AG08395 (cell line): ENCODE data around the gene COL25A1.

Source experiments
- DNase-seq: peaks from one replicate; pipeline ENCODE4 v3.0.0; 2012; ENCODE audit warnings: mixed read lengths, low spot score

The COL25A1 gene

DNA sequence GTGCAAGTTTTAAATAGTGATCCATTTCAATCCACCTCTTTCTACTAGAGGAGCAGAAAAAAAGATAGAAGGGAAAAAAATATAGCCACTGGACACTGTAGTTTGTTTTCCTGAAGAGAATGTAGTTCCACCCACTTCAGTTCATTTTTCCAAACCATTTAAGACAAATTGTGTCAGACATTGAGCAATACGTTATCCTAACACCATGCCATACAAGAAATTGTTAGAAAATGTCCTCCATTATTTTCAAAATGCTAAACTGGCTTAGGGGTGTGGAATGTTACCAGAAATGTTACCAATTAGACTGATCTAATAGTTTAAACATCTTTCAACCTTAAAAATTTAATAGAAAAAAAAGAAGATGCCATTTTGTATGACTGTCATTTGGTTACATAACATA lies 491.0 kb downstream of the COL25A1 start:
- DNase-seq = no peak

DNA sequence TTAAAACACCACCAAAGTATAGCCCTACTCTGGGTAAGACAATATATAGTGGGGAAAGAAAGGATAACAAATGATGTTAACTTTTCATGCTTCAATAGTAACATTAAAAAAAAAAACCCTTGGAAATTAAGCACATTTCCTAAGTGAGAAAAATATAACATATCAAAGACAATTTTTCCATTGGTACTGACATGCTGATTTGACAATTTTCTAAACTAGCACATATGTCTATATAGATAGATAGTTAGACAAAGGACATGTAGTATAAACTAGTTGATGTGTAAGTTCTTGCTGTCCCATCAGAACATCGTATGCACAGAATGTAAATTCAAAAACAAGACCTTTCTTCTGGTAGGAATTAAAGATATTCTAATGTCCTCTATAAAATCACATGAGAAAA lies 492.4 kb downstream of the COL25A1 start:
- DNase-seq = no peak

DNA sequence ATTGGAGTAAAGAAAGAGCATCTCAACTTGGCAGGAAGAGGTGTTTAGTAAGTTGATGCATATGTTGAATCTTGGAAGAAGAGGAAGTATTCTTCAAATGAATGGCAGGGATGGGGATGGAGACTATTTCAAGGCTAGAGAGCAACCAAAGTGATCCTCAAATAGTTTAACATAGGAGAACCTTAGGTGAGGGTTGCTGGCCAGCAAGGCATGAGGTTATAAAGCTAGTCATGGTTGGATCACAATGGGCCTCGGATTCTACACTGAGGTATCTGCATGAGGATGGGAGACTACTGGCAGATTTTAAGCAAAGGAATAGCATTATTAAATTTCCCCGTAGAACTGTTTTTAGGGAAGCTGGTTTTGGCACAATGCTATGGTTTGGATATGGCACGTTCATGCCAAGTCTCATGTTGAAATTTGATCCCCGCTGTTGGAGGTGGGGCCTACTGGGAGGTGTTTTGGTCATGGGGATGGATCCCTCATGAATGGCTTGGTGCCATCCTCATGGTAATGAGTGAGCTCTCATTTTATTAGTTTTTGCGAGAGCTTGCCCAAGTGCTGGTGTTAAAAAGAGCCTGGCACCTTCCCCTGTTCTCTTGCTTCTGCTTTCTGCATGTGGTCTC lies 497.7 kb downstream of the COL25A1 start:
- no peak for DNase-seq

DNA sequence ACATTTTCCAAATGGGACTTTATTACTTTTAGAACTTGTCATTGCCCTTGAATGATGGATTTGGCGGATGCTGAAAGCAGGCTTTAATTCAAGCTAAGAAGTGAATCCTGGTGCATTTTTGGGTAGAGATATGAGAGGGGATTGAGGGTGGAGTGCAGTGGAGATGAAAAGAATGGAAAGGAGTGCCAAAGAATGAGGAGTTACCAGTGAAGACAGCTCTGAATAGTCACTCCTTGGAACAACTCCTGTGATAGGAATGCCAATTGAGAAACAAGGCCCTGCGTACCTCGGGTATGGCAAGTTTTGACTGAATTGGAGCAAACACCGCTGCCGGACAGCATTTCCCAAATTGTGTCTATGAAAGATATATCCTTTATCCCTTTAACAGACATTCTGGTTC lies 503.2 kb downstream of the COL25A1 start:
- DNase-seq = no peak

DNA sequence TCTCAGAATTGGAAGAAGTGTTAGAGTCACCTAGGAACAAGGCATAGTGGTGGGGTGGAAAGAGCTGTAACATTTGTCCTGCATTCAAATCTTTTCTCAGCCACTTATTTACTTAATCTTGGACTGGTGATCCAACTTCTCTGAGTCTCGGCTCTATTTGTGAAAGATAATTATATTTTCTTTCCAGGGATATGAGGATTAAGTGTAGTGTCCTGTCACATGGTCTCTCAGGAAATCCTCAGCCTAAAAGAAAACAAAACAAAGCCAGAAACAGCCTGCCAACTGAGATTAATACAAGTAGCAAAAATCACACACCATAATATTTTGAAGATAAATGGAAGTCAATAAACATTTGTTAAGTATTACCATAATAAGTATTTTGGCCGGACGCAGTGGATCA lies 506.3 kb downstream of the COL25A1 start:
- DNase-seq = no peak

DNA sequence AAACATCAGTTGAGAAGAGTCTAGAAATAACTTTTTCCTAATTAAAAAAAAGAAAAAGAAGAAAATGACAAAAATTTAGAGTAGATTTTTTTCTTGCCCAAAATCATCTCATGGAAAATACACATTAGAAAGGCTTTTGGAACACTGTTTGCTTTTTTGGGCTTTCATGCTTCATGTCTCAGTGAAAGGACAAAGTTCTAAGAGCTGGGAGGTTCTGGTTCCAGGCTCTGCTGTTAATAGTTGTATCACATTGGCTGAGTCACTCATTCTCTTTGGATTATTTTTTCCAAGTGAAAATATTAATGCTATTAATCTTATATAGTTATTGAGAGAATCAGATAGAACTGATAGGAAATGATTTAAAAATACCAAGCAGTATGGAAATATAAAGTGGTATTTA lies 506.7 kb downstream of the COL25A1 start:
- DNase-seq = no peak

DNA sequence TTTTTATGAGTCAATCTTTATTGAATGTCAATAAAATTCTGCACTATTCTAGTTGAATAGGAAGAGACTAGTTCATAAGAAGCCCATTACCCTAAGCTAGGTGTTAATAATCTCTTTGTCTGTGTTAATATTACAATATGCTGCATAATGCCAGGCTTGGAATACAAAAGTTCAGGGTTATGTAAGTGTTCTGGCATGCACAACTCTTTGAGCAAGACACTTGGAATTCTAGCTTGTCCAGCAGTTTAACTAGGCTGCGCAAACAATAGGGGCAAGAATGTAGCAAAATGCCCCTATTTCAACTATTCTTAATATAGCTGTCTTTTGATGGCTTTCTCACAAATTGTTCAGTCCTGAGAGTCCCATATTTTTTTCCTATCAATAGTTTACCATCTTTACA lies 508.3 kb downstream of the COL25A1 start:
- peak; percentile 28 for DNase-seq

DNA sequence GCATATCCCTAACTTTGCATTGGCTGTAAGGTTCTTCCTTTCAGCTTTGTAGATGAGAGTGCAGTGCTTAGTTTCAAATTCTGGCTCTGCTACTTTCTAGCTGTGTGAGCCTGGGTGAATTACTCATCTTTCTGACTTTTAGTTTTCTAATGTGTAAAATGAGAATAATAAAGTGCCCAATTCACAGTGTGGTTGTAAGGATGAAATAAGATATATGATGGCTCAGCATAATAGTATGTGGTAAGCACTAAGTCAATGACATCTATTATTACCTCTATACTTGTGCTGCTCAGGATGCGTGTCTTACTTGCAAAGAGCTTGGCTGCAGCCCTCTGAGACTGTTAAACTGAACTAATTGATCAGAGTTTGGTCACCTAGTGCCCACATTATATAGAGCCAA lies 509.0 kb downstream of the COL25A1 start:
- no peak for DNase-seq

DNA sequence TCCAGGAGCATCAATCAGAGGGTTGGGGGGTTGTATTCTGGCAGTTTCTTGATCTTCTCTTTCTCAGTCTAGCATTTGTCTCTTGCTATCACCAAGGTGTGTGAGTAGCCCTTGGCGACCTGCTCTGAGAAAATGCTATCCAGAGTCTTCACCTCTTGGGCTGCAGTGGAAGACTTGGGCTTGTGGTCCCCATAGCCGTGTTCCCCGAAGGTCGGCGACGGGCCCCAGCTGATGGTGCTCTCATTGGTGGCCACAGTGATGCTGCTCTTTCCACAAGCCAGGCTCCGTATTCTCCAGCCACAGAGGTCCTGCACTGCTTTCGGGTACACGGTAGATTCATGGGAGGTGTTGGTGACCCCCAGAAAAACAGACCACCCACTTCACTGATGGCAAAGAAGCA lies 513.7 kb downstream of the COL25A1 start:
- DNase-seq = no peak

DNA sequence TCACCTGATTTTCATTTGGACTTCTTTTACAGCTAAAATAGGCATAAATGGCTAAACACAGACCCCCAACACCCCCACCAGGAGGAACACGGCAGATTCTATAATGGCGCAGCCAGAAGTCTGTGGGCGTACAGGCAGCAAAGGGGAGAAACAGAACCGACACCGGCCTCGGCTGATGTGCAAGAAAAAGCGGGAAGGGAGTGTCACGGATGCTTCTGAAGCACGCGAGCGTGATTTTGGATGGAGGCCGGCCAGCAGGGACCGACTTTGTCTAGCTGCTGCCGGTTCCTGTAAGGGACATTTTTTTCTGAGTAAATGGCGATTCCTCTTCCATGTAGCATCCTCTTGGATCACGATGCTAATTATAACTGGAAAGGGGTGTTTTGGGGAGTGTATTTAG lies 514.7 kb downstream of the COL25A1 start:
- DNase-seq = no peak

DNA sequence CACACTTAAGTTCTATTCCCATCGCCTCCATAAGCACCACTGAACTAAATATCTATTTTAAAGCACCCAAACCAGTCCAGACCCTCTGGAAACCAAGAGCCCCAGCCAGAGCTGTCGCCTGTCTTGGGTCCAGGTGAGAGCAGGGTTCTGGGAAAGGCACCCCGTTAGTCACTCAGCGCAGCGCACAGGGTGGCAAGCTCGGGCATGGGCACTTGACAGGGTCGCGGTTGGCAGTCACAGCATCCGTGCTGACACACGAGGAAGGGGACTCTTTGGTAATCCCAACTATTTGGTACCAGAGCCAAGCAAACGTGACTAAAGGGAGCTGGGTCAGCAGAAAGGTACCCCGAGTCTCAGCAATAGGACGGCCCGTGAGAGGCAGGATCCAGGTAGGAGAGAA lies 515.4 kb downstream of the COL25A1 start:
- no peak for DNase-seq

DNA sequence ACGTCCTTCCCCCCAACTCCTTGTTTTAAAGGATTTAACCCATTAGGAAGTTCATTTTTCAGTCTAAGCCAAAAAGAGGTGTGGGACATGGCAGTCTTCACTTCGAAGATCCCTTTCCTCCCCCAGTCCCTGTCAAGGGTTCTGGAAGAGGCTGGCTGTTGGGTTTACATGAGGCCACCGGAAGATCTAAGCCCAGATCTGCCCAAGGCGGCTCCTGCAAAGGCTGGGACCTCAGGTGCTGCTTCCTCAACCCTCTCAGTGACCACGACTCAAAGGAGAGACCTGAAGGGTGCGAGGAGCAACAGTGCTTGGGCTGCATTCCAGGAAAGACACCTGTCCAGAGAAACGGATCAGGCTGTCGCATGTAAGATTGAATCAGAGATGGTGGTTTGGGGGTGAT lies 516.1 kb downstream of the COL25A1 start:
- DNase-seq = no peak

DNA sequence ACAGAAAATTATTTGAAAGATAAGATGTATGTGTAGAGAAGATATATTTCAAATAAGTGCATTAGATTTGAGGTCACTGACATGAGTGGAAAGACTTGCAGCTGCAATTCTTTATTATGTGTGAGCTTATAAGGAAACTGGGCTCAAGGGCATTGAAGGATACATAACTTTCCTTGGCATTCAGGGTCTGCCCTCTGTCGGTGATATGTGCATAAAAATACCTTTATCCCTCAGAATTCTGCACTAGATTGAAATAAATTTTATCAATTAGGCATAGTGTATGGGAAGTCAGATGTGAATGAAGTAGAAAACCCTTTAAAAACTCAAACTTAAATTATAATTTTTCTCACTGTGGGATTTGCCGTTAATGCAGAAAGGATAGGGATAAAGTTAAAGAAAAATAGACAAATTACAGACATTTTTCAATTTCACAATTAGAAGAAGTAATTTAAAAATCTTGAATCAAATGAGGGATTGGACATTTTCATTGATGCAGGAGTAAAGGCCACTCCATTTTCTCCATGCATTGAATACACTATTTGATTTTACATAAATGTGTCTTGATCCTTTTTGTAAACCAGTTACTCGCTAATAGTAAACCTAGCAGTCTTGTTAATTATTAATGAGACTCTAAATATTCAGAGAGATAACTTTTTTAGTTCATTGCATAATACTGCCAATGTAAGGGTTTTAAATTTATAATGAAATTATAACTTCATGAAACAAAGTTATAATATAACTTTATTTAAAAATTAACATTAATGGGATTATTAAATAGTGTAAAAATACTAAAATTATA lies 518.6 kb downstream of the COL25A1 start:
- no peak for DNase-seq

DNA sequence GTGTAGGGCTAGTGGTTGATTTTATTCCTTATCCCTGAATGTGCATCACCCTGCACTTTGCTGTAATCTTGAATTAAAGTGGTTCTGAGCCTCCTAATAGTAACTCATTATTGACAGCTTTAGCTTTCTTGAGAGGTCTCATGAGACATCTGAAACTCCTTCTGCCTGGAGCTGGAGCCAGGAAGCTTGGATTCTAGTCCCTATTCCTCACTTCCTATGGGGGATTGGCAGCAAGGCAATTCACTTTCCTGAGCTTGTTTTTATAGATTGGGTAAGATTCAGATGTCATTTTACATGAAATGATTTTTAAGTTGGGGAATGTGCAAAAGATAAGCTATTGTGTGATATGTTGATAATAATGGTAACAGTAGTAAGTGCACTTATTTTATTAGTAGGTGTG lies 522.5 kb downstream of the COL25A1 start:
- no peak for DNase-seq

DNA sequence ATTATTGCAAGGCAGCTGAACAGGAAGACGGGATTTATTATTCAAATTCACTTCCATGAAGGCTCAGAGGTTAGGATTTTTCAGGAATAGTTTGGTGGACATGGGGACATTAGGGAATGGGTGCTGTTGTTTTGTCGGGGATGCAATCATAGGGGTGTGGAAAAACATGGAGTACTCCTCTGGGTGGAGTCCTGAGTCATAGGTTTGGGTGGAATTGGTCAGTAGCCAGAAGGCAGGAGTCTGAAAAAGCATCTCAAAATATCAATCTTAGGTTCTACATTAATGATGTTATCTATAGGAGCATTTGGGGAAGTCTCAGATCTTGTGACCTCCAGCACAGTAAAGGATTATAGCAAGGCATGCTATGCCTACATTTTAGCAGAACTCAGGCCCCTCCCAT lies 525.1 kb downstream of the COL25A1 start:
- no peak for DNase-seq

DNA sequence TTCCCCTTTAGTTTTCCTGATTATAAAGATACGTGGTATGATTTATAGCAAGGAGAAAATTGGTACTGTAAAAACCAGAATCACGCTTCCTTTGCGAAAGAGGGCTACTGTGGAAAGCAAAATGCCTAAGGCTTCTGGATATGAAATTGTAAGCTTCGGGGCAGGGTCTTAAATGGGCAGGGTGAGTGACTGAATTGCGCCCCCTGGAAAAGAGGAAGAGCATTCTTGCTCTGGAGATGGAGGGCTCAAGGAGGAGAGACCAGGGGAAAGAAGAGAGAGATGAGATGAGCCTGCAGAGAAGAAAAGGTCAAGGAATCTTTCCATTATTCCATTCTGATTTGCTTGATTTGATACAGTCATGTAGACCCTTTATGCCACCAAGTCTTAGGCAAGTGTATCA lies 526.5 kb downstream of the COL25A1 start:
- no peak for DNase-seq

DNA sequence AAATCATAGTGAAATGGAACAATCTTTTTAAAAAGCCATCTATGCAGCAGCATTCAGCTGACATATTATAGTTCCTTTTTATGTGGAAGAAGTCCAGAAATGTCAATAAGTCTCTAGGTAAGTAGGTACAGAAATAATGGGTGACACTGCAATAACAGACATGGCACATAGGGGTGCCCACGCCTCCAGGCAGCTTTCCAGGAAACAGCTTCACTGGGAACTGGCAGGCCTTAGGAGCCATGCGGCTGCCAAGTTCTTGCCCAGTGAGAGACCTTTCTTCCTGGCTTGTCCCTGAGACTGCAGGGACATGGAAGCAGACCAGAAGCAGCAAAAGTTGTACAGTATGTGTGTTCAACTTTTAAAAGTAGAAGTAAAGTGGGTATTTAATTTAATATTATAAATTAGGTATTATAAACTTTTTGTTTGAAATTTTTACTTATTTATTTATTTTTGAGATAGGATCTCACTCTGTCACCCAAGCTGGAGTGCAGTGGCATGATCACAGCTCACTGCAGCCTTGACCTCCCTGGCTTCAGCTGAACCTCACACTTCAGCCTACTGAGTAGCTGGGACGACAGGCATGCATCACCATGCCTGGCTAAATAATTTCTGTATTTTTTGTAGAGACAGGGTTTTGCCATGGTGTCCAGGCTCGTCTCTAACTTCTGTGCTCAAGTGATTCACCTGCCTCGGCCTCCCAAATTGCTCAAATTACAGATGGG lies 527.5 kb downstream of the COL25A1 start:
- no peak for DNase-seq

DNA sequence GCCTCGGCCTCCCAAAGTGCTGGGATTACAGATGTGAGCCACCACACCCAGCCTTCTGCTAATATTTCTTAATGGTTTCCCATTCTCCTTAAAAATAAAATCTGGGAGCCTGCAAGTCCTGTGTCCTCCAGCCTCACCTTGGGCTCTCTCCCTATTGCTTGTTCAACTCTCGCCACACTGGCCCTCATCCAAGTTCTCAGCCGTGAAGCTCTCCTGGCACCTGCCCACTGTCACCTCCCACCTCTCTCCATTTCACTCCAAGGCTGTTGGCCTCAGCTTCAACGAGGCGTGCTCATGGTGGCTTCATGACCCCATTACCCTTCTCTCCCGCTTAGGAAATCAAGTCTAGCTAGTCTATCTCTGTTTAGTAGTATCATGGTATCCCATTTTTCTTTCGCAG lies 530.1 kb downstream of the COL25A1 start:
- DNase-seq = no peak

DNA sequence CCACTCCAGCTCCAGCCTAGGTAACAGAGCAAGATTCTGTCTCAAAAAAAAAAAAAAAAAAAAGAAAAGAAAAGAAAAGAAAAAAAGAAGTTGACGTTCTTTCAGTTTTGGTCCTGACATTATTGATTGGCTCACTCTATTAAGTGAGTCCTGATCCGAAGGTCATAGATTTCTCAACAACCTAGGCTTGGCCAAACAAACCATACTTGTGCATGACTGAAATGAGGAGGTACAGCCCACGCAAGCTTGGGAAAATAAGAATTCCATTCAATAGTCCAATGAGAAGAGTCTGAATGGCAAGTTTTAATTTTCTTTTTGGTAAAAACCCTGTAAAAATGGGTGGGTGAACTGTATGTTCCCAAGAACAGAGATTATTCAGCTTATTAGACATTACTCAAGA lies 536.4 kb downstream of the COL25A1 start:
- no peak for DNase-seq

DNA sequence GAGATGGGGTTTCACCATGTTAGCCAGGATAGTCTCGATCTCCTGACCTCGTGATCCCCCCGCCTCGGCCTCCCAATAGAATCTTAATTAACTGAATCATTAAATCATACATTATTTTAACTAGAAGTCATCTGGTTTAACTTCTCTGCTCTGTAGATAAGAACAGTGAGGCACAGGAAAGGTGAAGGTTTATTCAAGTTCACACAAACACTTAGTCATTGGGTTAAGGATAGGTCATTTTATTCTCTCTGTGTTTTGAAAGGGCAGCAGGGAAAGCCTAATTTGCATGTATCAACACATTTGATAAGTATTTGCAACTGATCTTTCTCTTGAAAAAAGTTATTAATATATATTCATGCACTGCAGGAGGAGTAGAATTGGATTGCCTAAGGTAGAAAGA lies 538.5 kb downstream of the COL25A1 start:
- DNase-seq = no peak

DNA sequence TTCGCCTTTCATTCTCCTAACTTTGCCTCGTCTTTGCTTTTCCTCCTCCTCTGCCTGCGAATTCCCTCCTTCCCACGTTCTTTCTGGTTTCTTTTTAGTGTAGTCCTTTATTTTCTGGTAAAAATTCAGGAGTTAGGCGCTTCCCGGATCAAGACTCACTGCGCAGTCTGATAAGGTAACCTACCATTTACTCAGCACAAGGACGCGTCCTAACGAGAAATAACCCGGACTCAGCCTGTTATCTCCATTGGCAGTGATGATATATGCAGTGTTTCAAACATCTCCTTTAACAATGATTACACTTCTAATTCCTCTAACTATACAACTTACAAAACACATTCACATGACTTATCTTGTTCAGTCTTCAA lies 539.2 kb downstream of the COL25A1 start:
- DNase-seq = no peak

DNA sequence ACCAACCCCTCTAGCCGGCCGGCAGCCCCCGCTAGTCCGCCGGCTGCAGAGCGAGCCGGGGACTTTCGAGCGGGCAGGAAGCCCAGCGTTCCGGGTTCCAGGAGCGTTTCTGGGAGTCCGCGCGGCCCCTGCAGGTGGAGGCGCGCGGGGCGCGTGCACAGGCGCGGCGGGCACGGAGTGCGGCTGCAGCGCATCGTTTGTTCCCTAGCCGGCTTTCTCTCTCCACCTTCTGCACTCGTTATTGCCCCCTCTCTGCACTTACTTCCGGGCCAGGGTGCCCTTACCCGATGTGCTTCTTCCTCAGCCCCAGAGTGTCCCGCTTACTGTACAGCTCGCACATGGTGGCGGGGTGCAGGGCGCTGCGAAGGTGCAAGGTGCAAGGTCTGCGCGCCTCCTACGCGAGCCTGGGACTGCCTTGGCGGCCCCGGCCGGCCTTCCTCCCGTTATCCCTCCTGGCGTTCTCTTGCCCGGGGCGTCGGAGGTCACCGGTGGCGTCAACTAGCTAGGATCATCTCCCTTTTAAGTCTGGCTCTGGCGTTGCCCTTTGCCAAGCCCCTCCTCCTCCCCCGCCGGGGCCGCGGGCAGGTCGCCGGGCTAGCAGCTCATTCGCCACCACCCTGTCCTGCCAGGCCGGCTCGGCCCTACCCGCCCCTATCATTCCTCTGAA lies 539.8 kb downstream of the COL25A1 start, which contains the start of gene ETNPPL:
Gene ETNPPL, minus strand, starts transcription at position 495 of the 667 bp plus-strand sequence. Its CDS starts 155 bp downstream, at position 340.
- no peak for DNase-seq
